ENCODE data around the gene GRM4.

The GRM4 gene

DNA sequence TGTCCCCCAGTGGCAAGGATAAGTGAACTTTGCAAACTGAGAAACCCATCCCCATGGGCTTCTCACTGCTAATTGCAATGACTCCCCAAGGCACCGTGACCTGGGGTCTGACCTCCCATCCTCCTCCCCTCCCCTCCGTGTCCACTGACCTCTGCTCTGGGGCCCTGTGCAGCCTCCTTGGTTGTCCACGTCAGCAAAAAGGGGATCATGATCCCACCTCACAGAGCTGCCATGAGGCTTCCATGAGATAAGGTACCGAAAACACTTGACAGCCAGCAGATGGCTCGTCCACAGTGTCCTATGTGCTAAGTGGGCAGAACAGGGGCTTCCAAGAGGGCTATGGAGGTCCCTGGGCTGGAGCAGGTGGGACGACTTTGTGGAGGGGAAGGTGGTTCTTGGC lies 104.5 kb downstream of the GRM4 start:
- DNase-seq (ENCODE audit: low spot score): no peak

- DNase-seq (ENCODE audit: low spot score): no peak
Measured at GRCh38 chr6:34039943-34040342, 105.9 kb downstream of the GRM4 start.

DNA sequence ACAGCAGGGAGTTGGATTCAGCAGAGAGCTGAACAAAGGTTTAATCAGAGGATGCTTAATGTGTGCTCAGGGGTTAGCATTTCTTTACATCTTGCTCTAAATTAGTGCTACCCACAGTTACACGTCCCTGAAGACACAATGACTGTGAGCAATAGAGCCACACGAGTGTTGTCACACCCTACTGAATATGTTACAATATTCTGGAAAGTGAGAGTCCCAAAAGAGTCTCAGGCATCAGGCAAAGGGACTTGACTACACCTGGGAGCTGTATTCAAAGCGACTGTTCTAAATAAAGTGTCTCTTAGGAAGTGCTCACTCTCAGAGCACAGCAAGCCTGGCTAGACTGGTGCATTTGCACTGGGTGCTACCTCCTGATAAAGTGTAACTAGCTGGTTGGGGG lies 108.7 kb downstream of the GRM4 start:
- DNase-seq (ENCODE audit: low spot score): no peak

- DNase-seq (ENCODE audit: low spot score): no peak
Measured at GRCh38 chr6:34036357-34037069, 109.4 kb downstream of the GRM4 start.

GRCh38 chr6:34035704-34036356 lies 110.1 kb downstream of the GRM4 start:
- no peak for DNase-seq (ENCODE audit: low spot score)

GRCh38 chr6:34035161-34035560 lies 110.7 kb downstream of the GRM4 start:
- DNase-seq (ENCODE audit: low spot score): no peak

DNA sequence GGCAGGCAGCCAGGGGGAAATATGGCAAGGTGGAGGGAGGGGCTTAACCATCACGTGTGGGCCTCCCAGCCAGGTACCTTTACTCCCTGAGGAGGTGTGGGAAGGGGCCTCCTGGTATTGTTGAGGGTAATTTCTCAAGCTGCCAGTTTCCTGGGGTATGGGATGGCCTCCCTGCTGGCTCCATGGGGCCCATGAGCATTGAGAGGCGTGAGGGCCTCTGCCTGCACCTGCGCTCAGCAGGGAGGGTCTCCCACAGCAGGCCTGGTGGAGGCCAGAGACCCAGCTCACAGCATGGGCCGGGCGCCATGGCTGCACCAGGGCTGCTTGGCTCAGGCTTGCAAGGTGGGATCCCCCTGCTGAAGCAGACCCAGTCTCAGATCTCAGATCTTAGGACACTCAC lies 113.0 kb downstream of the GRM4 start:
- DNase-seq (ENCODE audit: low spot score): no peak

- DNase-seq (ENCODE audit: low spot score): no peak
Measured at GRCh38 chr6:34031625-34032383, 114.1 kb downstream of the GRM4 start.

DNA sequence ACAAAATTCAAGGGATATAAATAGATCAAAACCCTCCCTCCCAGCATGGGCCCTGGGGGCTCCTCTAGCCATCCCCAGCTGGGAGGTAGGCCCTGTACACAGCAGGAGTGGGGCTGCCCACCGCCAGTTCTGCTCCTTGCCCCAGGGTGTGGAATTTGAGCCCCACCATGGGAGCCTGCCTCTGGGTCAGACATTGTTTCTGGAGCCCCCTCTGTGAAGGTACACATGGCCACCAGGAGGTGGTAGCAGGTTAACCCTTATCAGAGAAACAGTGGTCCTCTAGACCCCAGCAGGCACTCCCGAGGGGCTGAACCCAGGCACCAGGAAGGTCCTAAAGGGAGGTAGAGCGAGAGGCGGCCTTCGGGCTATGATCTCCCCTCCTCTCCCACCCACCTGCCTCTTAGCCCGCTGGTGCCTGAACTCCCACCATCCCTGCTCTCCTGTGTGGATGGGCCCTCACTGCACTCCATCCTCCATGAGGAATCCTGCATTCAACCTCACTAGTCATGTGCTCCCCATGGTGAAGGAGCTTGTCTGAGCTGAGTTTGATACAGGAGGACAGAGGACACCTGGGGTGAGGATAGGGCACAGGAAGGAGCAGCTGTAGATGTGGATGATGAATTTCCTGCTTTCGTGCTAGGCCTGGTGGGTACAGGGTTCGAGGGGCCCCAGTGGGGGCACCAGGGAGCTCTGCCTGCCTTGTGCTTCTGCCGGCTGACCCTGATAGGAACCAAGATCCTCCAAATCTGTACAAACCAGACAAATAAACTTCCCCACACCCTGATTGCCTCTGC lies 114.9 kb downstream of the GRM4 start:
- DNase-seq (ENCODE audit: low spot score): no peak

DNA sequence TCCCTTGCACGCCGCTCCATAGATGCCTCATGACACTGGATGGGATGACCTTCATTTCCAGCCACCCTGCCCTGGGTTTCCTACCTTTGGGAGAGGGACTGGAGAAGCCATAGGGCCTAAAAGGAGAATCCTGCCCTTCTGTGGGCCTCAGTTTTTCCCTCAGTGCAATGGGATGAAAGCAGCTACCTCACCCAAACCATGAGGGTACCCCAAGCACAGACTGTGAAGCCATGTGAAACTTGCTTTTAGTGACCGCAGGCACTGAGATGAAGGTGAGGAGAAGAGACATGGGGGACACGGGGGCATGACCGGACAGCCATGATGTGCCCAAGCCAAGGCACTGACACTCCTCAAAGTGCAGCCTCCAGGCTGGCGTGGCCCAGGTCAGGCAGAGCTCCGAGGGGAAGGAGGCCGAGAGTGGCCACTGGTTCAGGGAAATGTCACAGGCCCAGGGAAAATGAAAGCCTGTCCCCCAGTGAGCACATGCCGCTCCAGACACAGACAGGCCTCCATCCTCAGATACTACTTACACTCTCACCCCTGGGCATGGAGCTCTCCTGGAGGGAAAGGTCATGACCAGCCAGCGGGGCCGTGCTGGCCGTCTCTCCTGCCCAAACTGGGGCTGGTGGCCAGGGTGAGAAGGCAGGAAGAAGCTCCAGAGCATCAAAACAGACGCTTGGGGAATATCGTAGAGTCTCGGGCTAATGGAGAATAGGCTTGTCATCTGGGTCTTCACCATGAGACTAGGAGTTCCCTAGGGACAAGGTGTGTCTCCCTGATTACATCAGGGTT lies 116.2 kb downstream of the GRM4 start:
- DNase-seq (ENCODE audit: low spot score): no peak

- DNase-seq (ENCODE audit: low spot score): no peak
Measured at GRCh38 chr6:34028691-34029360, 117.1 kb downstream of the GRM4 start.

- DNase-seq (ENCODE audit: low spot score): no peak
Measured at GRCh38 chr6:34027939-34028441, 117.9 kb downstream of the GRM4 start.

DNA sequence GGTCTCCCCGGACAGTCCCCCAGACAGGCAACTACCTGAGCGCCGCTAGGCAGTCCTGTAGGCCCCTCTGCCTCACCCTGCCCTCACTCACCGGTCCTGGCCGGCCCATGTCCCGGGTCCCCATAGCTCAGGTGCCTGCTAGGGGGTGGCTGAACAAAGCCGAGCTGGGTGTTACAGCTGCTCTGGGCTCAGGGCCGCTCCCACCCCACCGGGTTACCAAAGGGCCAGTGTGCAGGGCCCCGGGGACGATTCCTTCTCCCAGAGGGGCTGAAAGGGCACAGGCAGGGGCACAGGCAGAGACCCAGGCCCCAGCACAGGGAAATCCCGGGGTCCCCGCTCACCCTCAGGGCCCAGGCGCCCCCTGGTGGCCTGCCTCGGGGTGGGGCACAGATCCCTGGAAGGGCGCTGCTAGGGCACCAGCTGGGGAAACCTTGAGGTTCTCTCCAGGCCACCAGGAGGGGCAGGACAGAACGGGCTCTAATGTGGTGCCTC lies 118.4 kb downstream of the GRM4 start:
- DNase-seq (ENCODE audit: low spot score): no peak

GRCh38 chr6:34025861-34026260 lies 120.0 kb downstream of the GRM4 start:
- DNase-seq (ENCODE audit: low spot score): no peak

- DNase-seq (ENCODE audit: low spot score): no peak
Measured at GRCh38 chr6:34025112-34025807, 120.6 kb downstream of the GRM4 start.

- no peak for DNase-seq (ENCODE audit: low spot score)
Measured at GRCh38 chr6:34022873-34023255, 123.0 kb downstream of the GRM4 start.

DNA sequence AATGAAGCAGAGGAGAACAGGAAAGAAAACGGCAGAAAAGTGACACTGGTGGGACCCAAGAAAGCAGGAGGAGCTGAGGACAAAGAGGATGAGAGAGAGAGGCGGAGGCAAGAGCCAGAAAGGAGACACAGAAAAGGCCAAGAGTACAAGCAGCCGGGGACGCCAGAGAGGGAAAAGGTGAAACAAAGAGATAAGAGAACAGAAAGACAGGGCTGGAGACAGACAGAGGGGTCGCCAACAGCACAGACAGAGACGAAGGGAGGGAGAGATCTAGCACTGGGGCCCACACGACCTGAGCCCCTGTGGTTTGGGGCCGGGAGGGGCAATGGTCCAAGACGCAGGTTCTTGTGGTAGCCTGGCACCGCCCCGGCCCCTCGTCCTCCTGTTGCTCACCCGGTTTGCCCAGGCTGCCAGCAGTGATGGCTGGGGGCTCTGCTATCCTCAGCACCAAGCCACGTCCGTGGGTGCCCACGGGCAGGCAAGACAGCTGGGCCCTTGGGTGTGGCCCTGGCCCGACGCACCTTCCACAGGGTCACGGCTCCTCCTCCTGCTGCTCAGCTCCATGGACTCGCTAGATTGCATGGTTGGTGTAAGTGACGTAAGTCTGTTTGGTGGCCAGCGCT lies 123.5 kb downstream of the GRM4 start:
- DNase-seq (ENCODE audit: low spot score): no peak

DNA sequence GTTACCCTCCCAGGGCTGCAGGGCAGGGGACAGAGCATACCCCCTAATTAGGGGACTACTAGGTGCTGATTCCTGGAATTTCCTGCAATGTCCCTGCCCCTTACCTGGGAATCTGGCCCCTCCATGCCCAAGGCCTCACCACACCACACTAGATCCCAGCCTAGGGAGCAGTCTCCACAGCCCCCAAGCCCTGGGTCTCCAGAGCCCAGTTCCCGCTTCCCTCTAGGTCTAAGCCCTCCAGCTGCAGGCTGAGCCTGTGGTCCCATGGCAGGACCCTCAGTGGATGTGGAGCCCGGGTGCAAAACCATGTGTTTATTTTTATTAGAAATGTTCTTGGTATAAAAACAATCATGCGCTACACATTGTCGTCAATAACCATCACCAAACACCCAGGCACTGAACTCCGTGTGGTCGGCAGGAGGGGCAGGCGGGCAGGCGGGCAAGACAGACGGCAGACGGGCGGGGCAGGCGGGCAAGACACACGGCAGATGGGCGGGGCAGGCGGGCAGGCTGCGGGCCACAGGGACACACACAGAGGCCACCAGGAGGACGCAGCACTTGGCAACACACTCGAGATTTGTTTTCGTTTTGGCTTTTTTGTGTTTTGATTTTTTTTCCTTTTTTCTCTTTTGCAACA lies 124.2 kb downstream of the GRM4 start:
- no peak for DNase-seq (ENCODE audit: low spot score)
